Bronchial epithelial cell (primary cell): ENCODE results near the gene DLEC1. TPM values are rescaled to one million over a fixed set of nuclear protein-coding genes. Genes with fewer than 3 reads are reported as not detected.

Experiments used
- DNase-seq: peaks from one replicate; pipeline ENCODE4 v3.0.0-alpha.2; 2010; ENCODE audit warnings: low read depth
- FAIRE-seq: peaks from 2 replicates; lab custom pipeline; 2011; peaks lifted over from hg19 to GRCh38; lab: Jason Lieb, UNC
- H3K27me3 ChIP-seq: 2 replicates; pipeline ENCODE4 v1.5.1; 2011; ENCODE audit warnings: low read length; ENCODE audit not compliant: control insufficient read depth, insufficient read depth
- H3K36me3 ChIP-seq: 2 replicates; pipeline ENCODE4 v1.5.1; 2011; ENCODE audit warnings: low read length; ENCODE audit not compliant: control insufficient read depth, insufficient read depth
- H3K4me3 ChIP-seq: 2 replicates; pipeline ENCODE4 v1.5.1; 2011; ENCODE audit warnings: mild to moderate bottlenecking, low read depth, low read length, control low read depth
- total RNA-seq: library from RNA; depleted of rRNA; stranded (reverse); fragments of >200 nt; gene quantifications from 2 replicates; pipeline ENCODE4 v1.2.1, GENCODE V29; 2014
- TF ChIP-seq, protein P1 (sequence below): IDR thresholded peaks from 2 replicates; pipeline ENCODE4 v1.5.1; 2011; ENCODE audit warnings: mild to moderate bottlenecking, moderate library complexity, low read length, control low read depth, inconsistent platforms; ENCODE audit not compliant: insufficient read depth, severe bottlenecking

DLEC1 gene
- total RNA-seq, 1 donor from 2014 or later: 0.26 TPM

DNA sequence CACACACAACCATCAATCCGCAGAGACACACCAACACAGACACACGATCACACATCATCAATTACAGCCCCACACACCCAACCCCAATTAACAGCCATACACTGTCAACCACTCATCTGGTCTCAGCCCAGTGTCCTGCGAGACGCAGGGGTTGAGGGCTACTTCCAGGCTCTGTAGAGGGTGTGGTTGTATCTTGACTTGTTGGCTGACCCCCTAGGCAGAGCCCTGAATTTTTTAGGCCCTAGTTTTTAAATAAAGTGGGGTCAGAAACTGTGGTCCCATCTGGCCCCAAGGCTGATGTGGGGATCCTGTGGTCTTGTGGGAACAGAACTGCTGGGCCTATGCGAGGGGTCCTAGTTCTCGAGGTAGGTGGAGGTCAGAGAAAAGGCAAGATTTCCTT is 39.2 kb upstream of the DLEC1 start:
- DNase-seq (no peak), FAIRE-seq (no peak)
- no peak overlapping the region for H3K4me3 ChIP-seq
- TF ChIP-seq, protein P1, sequence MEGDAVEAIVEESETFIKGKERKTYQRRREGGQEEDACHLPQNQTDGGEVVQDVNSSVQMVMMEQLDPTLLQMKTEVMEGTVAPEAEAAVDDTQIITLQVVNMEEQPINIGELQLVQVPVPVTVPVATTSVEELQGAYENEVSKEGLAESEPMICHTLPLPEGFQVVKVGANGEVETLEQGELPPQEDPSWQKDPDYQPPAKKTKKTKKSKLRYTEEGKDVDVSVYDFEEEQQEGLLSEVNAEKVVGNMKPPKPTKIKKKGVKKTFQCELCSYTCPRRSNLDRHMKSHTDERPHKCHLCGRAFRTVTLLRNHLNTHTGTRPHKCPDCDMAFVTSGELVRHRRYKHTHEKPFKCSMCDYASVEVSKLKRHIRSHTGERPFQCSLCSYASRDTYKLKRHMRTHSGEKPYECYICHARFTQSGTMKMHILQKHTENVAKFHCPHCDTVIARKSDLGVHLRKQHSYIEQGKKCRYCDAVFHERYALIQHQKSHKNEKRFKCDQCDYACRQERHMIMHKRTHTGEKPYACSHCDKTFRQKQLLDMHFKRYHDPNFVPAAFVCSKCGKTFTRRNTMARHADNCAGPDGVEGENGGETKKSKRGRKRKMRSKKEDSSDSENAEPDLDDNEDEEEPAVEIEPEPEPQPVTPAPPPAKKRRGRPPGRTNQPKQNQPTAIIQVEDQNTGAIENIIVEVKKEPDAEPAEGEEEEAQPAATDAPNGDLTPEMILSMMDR: no peak
- H3K27me3 ChIP-seq: no peaks in the 10 kb centered on the region
- H3K36me3 ChIP-seq: peaks cover 41% of the 10 kb centered on the region

DNA sequence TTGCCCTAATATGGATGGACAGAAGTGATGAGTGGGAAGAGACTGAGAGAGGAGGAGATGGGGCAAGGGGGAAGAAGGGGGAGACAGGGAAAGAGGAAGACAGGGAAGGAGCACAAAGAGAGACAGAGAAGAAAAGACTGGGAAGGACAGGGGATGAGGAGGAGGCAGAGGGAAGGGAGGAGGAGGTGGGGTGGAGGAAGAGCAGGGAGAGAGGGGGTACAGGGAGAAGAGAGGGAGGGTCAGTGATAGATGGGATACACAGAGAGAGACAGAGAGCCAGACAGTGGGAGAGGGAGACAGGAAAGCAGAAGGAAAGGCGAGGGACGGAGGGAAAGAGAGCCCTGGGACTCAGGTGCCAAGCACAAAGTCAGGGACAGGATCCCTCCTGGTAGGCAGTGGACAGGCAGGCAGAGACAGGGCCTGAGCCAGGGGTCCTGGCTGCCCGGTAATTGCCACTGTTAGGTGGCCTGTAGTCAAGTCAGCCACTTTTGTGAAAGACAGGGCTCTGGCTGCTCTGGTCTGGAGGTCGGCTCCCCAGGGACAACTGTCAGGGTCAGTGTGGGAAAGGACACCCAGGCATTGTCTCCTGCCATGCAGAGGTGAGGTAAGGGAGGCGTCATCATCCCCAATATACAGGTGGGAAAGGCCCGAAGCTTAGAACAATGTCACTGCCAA is 38.6 kb upstream of the DLEC1 start:
- FAIRE-seq (no peak), DNase-seq (no peak)
- Histone ChIP-seq H3K36me3 (peaks cover 44% of the 10 kb centered on the region), H3K4me3 (no peak overlapping the region), H3K27me3 (no peaks in the 10 kb centered on the region)
- TF ChIP-seq, protein P1: no peak

DNA sequence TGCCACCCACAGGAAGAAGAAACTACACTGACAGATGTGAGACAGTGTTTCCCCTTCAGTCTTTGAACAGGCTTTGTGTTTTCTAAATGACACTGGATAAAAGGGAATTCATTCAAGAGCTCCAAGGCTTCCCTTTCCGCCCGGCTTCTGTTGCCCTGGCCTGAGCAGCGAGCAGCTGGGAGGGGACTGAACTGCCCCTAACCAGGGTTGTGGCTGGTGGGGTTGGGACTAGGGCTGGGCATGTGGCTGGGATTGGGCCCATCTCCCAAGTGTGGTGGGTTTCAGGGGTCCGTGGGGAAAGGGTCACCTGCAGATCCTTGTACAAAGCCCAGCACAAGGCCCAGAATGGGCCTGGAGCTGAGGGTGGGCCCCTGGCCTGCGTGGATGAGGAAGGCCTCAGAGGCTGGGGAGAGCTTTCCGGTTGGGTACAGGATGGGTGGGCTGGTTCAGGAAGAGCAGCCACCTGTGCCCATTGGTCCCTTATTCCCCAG is 38.0 kb upstream of the DLEC1 start:
- DNase-seq (no peak), FAIRE-seq (no peak)
- Histone ChIP-seq H3K27me3 (no peaks in the 10 kb centered on the region), H3K4me3 (no peak overlapping the region), H3K36me3 (peaks cover 42% of the 10 kb centered on the region)
- TF ChIP-seq, protein P1: no peak

DNA sequence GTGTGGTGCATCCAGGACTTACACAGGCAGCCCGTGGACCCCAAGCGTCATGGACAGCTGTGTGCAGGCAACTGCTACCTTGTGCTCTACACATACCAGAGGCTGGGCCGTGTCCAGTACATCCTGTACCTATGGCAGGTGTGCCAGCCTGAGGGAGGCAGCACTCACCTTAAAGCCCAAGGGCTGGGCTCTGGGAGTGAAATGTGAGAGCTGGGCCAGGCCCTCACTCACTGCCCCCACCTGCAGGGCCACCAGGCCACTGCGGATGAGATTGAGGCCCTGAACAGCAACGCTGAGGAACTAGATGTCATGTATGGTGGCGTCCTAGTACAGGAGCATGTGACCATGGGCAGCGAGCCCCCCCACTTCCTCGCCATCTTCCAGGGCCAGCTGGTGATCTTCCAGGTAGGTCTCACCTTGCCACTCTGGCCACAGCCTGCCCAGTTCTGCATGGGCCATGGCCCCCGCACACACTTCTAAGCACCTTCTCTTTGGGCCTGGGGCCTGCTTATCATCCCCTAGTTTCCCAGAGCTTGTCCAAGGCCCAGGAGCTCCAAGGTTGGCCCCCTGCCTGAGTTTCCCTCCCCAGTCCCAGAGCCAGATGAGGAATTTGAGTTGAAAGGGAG is 37.4 kb upstream of the DLEC1 start:
- FAIRE-seq: no peak
- TF ChIP-seq, protein P1: peak; percentile 26
- Histone ChIP-seq H3K27me3 (no peaks in the 10 kb centered on the region), H3K4me3 (no peak overlapping the region), H3K36me3 (peaks cover 40% of the 10 kb centered on the region)
- DNase-seq: no peak

DNA sequence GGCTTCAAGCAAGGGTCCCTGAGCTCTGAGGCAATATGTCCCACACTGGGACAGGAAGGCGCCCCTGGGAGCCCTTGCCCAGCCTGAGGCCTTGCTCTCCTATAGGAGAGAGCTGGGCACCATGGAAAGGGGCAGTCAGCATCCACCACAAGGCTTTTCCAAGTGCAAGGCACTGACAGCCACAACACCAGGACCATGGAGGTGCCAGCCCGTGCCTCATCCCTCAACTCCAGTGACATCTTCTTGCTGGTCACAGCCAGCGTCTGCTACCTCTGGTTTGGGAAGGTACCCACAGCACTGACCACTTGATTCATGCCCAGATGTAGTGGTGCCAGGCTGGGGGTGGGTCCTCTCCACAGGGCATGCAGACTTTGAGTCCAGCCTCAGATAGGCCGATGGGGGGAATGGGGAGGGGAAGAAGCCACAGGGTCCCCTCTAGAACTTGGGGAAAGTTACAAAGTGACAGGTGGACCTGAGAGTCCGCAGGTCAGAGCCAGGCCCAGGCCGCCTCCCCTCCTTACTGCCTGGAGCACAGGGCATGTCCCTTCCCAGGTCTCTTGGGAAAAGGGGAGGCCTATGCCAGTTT is 36.6 kb upstream of the DLEC1 start:
- no peak for FAIRE-seq
- DNase-seq: no peak
- H3K4me3 ChIP-seq: no peak overlapping the region
- TF ChIP-seq, protein P1: no peak
- no peaks in the 10 kb centered on the region for H3K27me3 ChIP-seq
- H3K36me3 ChIP-seq: peaks cover 43% of the 10 kb centered on the region
